Measurements from ENCODE around the gene TRIM32.

The TRIM32 gene

GRCh38 chr9:116713271-116713670 is 26.2 kb downstream of the TRIM32 start:
- DNase-seq (ENCODE audit: low read depth, low spot score): no peak
- no peak for TF ChIP-seq CTCF (IDR thresholded peaks at IDR 0.05; ENCODE audit: low read depth, low read length)
- in situ Hi-C loops (cut with HindIII; ENCODE audit: low sequenced_read_pairs): no loop called here
- no peak overlapping the region for H3K4me3 ChIP-seq (ENCODE audit: low read depth, low read length)

- H3K4me3 ChIP-seq (ENCODE audit: low read depth, low read length): no peak overlapping the region
- in situ Hi-C loops (cut with HindIII; ENCODE audit: low sequenced_read_pairs): no loop called here
- no peak for TF ChIP-seq CTCF (IDR thresholded peaks at IDR 0.05; ENCODE audit: low read depth, low read length)
- DNase-seq (ENCODE audit: low read depth, low spot score): no peak
Observed at GRCh38 chr9:116715751-116716150, 28.6 kb downstream of the TRIM32 start.

DNA sequence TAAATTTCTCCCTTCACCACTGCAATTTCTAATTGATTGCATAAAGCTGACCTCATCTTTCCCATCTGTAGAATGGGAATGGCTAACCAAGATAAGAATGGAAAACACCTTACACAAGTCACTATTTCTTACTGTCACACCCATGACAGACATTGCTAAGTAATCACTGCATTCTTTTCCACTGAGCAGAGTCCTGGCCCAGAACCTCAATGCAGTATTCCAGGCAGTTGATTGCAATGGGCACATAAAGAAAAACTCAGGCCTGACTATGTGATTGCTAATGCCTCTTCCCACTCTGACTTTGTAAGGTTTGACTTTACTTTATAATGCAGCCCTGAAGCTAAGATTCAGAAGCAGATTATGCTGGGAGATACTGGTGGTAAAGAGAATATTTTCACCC is 29.3 kb downstream of the TRIM32 start:
- in situ Hi-C loops (cut with HindIII; ENCODE audit: low sequenced_read_pairs): no loop called here
- no peak overlapping the region for H3K4me3 ChIP-seq (ENCODE audit: low read depth, low read length)
- no peak for DNase-seq (ENCODE audit: low read depth, low spot score)
- no peak for TF ChIP-seq CTCF (IDR thresholded peaks at IDR 0.05; ENCODE audit: low read depth, low read length)

DNA sequence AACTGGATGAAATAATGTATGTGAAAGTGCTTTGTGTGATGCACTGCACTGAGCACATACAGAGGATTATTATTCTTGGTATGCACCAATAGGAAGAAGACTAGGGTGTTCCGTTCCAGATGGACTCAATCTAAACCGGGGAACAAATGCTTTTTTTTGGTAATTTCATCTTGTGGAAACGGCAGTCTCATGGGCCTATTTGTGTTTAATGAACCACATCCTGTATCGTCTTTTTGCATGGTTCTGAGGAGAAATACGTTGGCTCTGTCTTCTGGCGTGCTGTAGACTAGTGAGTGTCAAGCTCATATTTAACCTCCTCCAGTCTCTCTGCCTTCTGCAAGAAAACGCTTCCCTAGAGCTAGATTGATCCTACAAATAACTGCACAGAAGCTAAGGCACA is 30.0 kb downstream of the TRIM32 start:
- TF ChIP-seq CTCF (IDR thresholded peaks at IDR 0.05; ENCODE audit: low read depth, low read length): no peak
- no peak for DNase-seq (ENCODE audit: low read depth, low spot score)
- in situ Hi-C loops (cut with HindIII; ENCODE audit: low sequenced_read_pairs): no loop called here
- H3K4me3 ChIP-seq (ENCODE audit: low read depth, low read length): no peak overlapping the region

- no peak overlapping the region for H3K4me3 ChIP-seq (ENCODE audit: low read depth, low read length)
- TF ChIP-seq CTCF (IDR thresholded peaks at IDR 0.05; ENCODE audit: low read depth, low read length): no peak
- in situ Hi-C loops (cut with HindIII; ENCODE audit: low sequenced_read_pairs): no loop called here
- no peak for DNase-seq (ENCODE audit: low read depth, low spot score)
Observed at GRCh38 chr9:116718111-116718510, 31.0 kb downstream of the TRIM32 start.

DNA sequence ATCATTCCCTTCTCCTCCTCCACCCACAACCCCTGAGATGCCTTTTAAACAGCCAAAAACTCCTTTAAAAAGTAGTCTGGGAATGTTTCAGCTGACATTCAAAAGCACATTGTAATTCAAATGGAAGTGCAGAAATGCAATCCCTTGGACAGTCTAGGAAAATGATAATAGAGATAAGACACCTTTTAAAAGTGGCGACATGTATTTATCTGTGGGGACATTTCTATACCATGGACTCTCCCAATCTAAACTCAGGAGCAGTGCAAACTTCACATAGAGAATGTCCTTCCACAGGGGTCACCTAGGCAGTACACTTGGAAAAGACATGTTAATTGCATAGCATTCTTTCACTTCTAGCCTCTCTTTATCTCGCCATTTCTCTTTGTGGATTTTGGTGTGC is 33.0 kb downstream of the TRIM32 start:
- no peak overlapping the region for H3K4me3 ChIP-seq (ENCODE audit: low read depth, low read length)
- in situ Hi-C loops (cut with HindIII; ENCODE audit: low sequenced_read_pairs): no loop called here
- DNase-seq (ENCODE audit: low read depth, low spot score): no peak
- TF ChIP-seq CTCF (IDR thresholded peaks at IDR 0.05; ENCODE audit: low read depth, low read length): no peak

DNA sequence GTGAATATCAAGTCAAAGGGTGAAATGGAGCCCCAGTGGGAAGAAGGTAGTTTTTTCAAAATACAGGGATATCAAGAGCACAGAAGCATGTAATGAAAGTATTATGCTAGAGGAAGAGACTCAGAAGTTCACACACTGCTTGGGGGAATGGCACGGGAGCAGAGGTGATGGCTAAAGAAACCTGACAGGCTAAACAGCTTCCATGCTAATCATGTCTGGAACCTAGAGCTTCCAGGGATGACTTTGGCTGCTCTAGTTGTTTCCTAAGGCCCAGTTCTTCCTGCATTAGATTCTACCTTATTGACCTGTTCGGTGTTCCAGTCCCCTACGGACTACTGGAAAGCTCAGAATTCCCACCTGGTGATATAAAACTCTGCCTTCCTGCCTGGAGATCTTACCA is 34.3 kb downstream of the TRIM32 start:
- no peak for DNase-seq (ENCODE audit: low read depth, low spot score)
- in situ Hi-C loops (cut with HindIII; ENCODE audit: low sequenced_read_pairs): no loop called here
- TF ChIP-seq CTCF (IDR thresholded peaks at IDR 0.05; ENCODE audit: low read depth, low read length): no peak
- no peak overlapping the region for H3K4me3 ChIP-seq (ENCODE audit: low read depth, low read length)
